Measurements from ENCODE around the gene CACTIN. TPM values are rescaled to one million over a fixed set of nuclear protein-coding genes. Genes with fewer than 3 reads are reported as not detected.
"Not testable (repeated sequence)": the region's sequence is repeated elsewhere in the genome, so short reads cannot be mapped to it uniquely, and the experiment has no call there.

CACTIN gene
- total RNA-seq, 4 donors from 2014 or later, result 20.3 to 34.2 (median 28.6) TPM

DNA sequence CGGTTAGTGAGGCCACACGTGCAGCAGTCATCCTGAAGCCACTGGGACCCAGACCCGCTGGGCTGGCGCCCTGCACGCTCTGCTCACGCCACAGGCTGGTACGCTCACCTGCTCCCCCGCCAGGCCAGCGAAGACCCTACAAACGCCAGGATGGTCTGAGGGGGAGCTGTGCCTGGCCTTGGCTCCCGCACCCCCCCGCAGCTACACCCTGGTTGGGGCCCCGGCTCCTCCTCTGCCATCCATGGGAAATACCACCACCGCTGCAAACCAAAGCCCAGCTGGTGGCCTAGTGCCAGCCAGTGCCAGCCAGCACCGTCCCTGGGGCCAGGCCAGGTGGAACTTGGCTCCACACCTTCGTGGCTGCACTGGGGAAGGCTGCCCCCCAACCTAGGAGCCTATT is 23.3 kb upstream of the CACTIN start:
- Histone ChIP-seq H3K36me3 (peaks cover 0 to 92% of the 10 kb centered on the region in 2 donors), H3K4me3 (no peak overlapping the region), H3K9me3 (no peaks in the 10 kb centered on the region), H3K27ac (peak overlapping the region in 1 of 4 donors; percentile 10), H3K4me1 (peaks cover 0 to 9% (median 0%) of the 10 kb centered on the region in 3 donors), H3K27me3 (no peaks in the 10 kb centered on the region)
- WGBS, 2 donors (ENCODE audit: low coverage in 1 of 2), result no CpG with 5 or more reads among the region's 16 CpGs
- no peak for ATAC-seq
- TF ChIP-seq POLR2A (IDR thresholded peaks at IDR 0.05), result no peak
- no peak for TF ChIP-seq EP300 (IDR thresholded peaks at IDR 0.05)
- no peak for TF ChIP-seq POLR2AphosphoS5 (IDR thresholded peaks at IDR 0.05)
- TF ChIP-seq, protein P1, sequence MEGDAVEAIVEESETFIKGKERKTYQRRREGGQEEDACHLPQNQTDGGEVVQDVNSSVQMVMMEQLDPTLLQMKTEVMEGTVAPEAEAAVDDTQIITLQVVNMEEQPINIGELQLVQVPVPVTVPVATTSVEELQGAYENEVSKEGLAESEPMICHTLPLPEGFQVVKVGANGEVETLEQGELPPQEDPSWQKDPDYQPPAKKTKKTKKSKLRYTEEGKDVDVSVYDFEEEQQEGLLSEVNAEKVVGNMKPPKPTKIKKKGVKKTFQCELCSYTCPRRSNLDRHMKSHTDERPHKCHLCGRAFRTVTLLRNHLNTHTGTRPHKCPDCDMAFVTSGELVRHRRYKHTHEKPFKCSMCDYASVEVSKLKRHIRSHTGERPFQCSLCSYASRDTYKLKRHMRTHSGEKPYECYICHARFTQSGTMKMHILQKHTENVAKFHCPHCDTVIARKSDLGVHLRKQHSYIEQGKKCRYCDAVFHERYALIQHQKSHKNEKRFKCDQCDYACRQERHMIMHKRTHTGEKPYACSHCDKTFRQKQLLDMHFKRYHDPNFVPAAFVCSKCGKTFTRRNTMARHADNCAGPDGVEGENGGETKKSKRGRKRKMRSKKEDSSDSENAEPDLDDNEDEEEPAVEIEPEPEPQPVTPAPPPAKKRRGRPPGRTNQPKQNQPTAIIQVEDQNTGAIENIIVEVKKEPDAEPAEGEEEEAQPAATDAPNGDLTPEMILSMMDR (IDR thresholded peaks at IDR 0.05), result no peak

DNA sequence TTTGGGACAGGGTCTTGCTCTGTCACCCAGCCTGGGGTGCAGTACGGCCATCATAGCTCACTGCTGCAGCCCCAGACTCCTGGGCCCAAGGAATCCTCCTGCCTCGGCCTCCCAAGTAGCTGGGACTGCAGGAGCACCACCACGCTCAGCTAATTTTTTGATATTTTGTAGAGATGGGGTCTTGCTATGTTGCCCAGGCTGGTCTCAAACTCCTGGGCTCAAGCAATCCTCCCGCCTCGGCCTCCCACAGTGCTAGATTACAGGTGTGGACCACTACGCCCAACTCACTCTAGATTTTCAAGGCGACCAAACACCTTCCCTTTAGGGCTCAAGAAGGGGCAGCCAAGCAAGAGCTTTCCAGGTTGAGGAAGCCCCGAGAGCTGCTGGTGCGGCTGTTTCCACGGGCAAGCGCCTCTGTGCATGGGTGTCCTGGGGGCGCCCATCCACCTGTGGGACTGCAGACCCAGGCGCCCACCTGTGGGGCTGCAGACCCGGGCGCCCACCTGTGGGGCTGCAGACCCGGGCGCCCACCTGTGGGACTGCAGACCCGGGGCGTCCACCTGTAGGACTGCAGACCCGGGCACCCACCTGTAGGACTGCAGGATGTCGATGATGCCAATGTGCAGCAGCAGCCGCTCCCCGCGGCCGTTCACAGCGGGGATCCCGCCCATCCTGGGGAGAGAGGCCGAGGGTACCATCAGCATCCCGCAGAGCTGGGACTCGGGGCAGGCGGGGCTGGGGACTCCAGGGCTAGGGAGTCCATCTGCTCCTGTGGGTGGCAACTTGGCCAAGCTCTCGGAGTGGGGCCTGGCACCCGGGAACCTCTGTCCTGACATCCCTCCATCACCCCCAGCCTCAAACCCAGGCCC is 21.7 kb upstream of the CACTIN start:
- WGBS, 2 donors (ENCODE audit: low coverage in 1 of 2), result 55 to 80% methylated on average over 1 to 2 of the region's 33 CpGs
- TF ChIP-seq POLR2A (IDR thresholded peaks at IDR 0.05), result no peak
- TF ChIP-seq EP300 (IDR thresholded peaks at IDR 0.05), result no peak
- TF ChIP-seq, protein P1 (IDR thresholded peaks at IDR 0.05), result no peak
- TF ChIP-seq POLR2AphosphoS5 (IDR thresholded peaks at IDR 0.05), result no peak
- no peak for ATAC-seq
- H3K36me3 ChIP-seq, result peaks cover 0 to 92% of the 10 kb centered on the region in 2 donors
- H3K4me3 ChIP-seq, result no peak overlapping the region
- no peaks in the 10 kb centered on the region for H3K27me3 ChIP-seq
- no peak overlapping the region for H3K27ac ChIP-seq
- no peaks in the 10 kb centered on the region for H3K9me3 ChIP-seq
- peaks cover 0 to 16% (median 0%) of the 10 kb centered on the region in 3 donors for H3K4me1 ChIP-seq

DNA sequence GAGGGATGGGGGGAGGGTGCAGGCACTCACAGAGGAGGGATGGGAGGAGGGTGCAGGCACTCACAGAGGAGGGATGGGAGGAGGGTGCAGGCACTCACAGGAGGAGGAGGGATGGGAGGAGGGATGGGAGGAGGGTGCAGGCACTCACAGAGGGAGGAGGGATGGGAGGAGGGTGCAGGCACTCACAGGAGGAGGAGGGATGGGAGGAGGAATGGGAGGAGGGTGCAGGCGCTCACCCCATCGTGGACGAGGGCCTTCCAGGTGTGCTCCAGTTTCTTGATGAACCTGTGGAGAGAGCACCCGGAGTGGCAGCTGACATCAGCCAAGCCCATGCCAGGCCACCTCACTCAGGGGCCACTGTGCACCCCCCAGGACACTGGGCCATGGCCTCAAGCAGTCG is 20.5 kb upstream of the CACTIN start:
- H3K4me3 ChIP-seq, H3K27ac ChIP-seq, H3K9me3 ChIP-seq, ATAC-seq, H3K27me3 ChIP-seq: not testable (repeated sequence)
- 84 to 87% methylated on average over 3 of the region's 5 CpGs for WGBS, 2 donors (ENCODE audit: low coverage in 1 of 2)
- Histone ChIP-seq H3K4me1 (peaks cover 0 to 16% (median 0%) of the 10 kb centered on the region in 3 donors), H3K36me3 (peaks cover 0 to 92% of the 10 kb centered on the region in 2 donors)

DNA sequence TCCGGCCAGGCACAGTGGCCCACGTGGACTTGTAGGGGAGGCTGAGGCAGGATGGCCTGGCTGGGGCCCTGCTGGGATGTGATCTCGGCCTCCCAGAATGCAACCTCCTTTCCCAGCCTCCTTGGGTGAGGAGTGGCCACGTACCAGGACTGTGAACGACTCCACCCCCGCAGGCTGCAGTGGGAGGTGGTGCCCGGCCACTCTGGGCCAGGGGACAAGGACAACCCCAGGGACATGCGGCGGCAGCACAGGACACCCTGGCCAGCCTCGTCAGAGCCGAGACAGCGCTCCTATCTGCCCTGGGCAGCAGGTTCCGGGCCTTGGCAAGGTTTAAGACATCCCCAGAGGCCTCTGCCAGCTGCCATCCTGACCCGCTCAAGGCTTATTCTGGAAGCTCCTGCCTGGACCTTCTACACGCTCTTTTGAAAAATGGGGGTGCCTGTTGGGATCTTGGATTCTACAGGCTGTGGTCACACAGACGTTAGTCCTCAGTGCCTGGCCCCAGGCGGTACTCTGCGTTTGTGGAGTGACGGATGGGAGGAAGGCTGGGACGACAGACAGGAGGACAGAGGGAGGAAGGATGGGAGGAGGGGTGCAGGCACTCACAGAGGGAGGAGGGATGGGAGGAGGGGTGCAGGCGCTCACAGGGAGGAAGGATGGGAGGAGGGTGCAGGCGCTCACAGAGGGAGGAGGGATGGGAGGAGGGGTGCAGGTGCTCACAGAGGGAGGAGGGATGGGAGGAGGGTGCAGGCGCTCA is 19.9 kb upstream of the CACTIN start:
- no peaks in the 10 kb centered on the region for H3K27me3 ChIP-seq
- H3K4me1 ChIP-seq, result peaks cover 0 to 16% (median 0%) of the 10 kb centered on the region in 3 donors
- 17 to 100% methylated on average over 1 of the region's 23 CpGs for WGBS, 2 donors (ENCODE audit: low coverage in 1 of 2)
- TF ChIP-seq POLR2AphosphoS5 (IDR thresholded peaks at IDR 0.05) (no peak), EP300 (IDR thresholded peaks at IDR 0.05) (no peak), POLR2A (IDR thresholded peaks at IDR 0.05) (no peak)
- TF ChIP-seq, protein P1 (IDR thresholded peaks at IDR 0.05), result no peak
- H3K27ac ChIP-seq, result peak overlapping the region in 1 of 4 donors; percentile 4
- no peak overlapping the region for H3K4me3 ChIP-seq
- peaks cover 0 to 92% of the 10 kb centered on the region in 2 donors for H3K36me3 ChIP-seq
- H3K9me3 ChIP-seq, result no peaks in the 10 kb centered on the region
- ATAC-seq, result no peak

DNA sequence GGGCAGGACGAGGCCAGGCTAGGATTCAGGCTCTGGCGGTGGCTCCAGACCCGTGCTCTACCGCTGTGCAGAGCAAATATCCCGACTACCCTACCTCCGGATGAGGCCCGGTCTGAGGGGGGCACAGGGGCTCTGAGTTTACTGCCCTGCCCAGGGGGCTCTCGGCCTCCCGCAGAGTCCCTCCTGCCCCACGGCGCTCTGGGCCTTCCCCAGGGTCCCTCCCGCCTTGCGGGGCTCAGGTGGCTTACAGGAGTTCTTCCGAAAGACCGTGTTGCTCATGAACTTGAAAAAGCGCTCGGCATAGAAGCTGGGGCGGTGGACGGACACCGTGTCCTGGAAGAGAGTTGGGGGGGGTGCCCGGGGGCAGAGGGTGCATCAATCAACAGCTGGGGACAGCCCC is 19.1 kb upstream of the CACTIN start:
- TF ChIP-seq EP300 (IDR thresholded peaks at IDR 0.05), result no peak
- TF ChIP-seq POLR2AphosphoS5 (IDR thresholded peaks at IDR 0.05), result no peak
- TF ChIP-seq, protein P1 (IDR thresholded peaks at IDR 0.05), result no peak
- TF ChIP-seq POLR2A (IDR thresholded peaks at IDR 0.05), result no peak
- H3K4me1 ChIP-seq, result peaks cover 0 to 16% (median 0%) of the 10 kb centered on the region in 3 donors
- H3K9me3 ChIP-seq, result no peaks in the 10 kb centered on the region
- ATAC-seq, result no peak
- H3K27ac ChIP-seq, result peak overlapping the region in 2 of 4 donors; percentile 4 to 51
- H3K4me3 ChIP-seq, result no peak overlapping the region
- H3K36me3 ChIP-seq, result peaks cover 0 to 92% of the 10 kb centered on the region in 2 donors
- WGBS, 2 donors (ENCODE audit: low coverage in 1 of 2), result 94% methylated on average over 6 of the region's 21 CpGs; no CpG with 5 or more reads in 1 of the 2 donors
- no peaks in the 10 kb centered on the region for H3K27me3 ChIP-seq
